Activated CD4-positive, alpha-beta T cell treated with anti-CD3 and anti-CD28 coated beads for 24 hours (primary cell): Measurements from ENCODE around the gene CHERP.
A peak's percentile ranks its signal among the peaks of the same experiment; 100 is the strongest.

Source experiments
- DNase-seq, 2 donors: peaks; one replicate each; pipeline ENCODE4 v3.0.0-alpha.2; 2020; ENCODE audit warnings: low read depth in 2 of 2

Gene CHERP, protein sequence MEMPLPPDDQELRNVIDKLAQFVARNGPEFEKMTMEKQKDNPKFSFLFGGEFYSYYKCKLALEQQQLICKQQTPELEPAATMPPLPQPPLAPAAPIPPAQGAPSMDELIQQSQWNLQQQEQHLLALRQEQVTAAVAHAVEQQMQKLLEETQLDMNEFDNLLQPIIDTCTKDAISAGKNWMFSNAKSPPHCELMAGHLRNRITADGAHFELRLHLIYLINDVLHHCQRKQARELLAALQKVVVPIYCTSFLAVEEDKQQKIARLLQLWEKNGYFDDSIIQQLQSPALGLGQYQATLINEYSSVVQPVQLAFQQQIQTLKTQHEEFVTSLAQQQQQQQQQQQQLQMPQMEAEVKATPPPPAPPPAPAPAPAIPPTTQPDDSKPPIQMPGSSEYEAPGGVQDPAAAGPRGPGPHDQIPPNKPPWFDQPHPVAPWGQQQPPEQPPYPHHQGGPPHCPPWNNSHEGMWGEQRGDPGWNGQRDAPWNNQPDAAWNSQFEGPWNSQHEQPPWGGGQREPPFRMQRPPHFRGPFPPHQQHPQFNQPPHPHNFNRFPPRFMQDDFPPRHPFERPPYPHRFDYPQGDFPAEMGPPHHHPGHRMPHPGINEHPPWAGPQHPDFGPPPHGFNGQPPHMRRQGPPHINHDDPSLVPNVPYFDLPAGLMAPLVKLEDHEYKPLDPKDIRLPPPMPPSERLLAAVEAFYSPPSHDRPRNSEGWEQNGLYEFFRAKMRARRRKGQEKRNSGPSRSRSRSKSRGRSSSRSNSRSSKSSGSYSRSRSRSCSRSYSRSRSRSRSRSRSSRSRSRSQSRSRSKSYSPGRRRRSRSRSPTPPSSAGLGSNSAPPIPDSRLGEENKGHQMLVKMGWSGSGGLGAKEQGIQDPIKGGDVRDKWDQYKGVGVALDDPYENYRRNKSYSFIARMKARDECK

DNA sequence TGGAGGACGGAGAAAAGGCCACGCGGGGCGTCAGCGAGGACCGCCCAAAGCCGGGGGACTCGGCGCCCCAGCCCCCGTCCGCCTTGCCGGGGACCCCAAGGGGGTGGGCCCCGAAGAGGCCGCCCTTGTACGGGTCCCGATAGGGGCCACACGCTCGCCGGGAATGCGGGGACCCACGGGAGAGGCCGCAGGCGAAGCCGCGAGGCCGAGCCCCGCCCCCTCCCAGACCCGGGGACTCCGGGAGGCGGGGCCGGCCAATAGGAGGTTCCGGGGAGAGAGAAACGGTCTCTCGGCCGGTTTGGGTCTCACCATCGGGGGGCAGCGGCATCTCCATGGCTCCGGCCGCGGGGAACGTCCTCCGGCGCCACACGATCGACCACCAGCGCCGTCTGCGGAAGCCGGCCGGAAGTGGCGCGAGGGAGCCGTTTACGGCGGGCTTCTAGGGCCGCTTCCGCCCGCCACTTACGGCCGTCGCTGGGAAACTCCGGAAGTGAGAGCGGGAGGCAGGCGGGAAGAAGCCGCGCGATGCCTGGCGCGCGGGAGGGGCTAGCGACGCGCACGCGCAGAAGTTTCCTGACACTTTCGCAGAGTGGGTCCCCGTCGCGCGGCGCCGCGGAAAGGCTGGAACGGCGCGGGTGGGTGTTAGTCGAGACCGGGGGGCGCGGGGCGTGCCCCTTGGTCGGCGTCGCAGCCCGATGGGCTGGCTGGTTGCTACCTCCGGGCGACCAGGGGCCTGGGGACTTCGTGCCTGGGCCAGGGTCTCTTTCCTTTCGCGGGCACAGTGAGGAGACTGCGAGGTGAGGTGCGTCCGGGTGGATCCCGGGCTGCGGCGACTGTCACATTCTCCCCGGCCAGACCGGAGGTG is at the start of gene CHERP:
Gene CHERP (minus strand): TSS at position 393 of the 865 bp plus-strand sequence. CDS start 59 bp downstream, at position 334.
- DNase-seq, result peak; percentile 87 to 88

DNA sequence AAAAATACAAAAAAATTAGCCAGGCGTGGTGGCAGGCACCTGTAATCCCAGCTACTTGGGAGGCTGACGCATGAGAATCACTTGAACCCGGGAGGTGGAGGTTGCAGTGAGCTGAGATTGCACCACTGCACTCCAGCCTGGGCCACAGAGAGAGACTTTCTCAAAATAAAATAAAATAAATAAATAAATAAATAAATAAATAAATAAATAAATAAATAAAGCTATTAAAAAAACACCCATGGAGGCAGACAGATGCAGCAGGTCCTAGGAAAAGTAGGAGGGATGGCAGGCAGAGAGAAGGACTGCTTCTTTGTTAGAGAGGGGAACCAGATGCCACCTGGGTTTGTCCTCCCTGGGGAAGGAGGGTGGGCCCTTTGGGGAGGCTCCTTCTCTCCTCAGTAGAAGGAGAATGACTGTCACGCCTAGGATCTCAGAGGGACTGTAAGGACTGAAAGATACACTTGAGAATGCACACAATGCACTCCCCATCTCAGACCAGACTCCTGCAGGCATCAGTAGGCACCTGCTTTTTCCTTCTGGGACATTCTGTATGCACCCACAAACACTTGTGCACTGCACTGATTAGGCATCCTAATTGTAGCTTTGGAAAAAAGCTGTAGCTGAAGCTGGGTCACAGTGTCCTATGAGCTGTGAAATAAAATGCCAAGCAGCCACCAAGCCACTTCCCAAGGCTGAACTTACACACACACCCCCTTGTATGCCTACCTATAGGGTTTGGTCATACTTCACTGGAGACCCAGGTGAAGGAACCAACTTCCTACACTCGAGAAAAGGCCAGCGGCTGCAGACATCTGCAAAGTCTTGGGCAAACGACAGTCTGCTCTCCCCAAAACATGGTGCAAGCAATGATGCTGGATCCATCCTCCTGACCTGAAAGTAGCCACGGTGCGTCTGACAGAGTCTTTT is 48.9 kb upstream of the CHERP start:
- no peak for DNase-seq

GRCh38 chr19:16589917-16590316 is 47.7 kb upstream of the CHERP start:
- DNase-seq, result no peak

- no peak for DNase-seq
Observed at GRCh38 chr19:16588824-16589577, 46.8 kb upstream of the CHERP start.

DNA sequence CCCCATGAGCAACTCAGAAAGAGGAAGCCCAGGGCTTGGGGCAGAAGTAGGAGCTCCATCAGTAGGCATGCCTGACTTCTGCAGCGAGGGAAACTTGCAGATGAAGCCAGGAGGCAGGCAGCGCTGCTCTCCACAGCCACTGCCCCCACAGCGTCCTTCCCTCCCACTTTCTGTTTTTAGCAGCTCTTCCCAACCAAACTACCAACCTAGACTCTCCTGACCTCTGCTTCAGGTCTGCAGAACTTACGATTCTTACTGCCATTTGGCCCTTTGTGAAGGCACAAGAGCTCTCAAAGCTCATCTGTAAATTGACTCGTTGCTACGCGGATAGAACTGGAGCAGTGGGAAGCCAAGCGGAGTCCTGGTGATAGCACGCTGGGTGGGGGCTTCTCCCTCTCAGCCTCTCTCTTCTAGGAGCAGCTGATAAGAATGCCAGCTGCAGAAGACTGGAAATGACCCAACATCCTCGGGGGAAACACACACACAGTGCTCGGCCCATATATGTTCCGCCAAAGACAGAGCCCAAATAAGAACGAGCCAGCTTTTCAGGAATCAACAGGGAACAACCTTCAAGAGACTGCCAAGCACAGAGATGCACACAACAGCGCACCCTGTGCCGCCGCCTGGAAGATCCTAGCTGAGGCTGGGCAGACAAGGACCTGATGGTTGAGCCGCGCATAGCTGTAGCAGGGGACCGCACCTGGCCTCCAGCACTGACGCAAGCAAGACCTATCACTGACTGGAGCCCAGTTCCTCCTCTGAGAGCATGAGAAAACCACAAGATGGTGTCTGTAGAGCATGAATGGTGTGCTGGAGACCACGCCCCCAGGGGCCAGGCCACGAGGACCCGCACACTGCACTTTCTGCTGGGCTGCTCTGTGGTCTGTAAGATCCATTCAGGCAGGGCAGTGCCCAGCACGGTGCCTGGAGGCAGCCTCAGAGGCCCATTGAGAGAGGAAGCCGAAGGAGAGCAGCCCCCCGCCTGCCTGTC is 45.9 kb upstream of the CHERP start:
- DNase-seq, result no peak

GRCh38 chr19:16586991-16587832 is 45.0 kb upstream of the CHERP start:
- no peak for DNase-seq

DNA sequence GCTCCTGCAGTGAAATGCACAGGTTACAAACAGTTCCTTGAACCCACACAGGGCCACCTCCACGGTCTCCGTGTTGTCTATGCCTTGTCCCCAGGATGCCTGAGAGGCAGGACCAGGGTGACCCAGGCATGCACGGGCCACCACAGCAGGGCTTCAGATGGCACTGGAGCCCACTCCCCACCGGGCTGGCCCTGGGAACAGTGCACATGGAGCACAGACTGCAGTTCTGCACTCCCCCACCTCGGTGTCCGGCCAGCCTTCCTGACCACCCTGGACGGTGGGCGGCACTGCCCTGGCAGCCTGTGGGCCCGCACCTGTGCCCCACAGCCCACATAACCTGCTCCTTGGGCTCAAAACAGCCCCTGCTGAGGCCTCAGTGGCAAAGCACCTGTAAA is 44.2 kb upstream of the CHERP start:
- DNase-seq, result no peak

DNA sequence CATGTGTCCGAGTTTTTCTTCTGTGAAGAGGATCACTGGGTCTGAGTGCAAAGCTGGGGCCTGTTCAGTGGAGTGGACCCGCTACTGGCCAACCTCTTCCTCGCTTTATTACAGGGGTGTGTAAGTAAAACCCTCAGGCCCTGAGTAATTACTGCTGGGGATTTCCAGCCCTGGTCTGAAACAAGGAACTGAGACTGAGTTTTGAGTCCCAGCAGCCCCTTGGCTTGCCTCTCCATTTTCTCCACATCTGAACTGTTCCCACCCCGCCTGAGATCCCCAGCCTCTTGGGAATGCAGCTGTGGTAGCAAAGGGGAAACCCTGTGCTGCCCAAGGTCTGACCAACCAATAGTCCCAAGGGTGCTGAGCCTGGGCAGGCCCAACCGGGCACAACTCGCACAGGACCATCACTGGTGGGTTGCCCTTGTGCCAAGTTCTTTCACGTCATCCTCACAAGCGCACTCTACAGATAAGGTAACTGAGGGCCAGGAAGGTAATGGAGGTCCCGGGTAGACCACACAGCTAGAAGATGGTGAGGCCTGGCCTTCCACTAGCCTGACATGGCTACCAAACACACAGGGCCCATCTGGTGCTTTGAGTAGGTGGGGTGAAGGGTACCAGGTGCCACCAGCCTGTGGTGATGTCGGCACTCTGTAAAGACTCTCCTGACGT is 43.7 kb upstream of the CHERP start:
- no peak for DNase-seq

- no peak for DNase-seq
Observed at GRCh38 chr19:16585094-16585801, 43.0 kb upstream of the CHERP start.

- peak; percentile 76 to 80 for DNase-seq
Observed at GRCh38 chr19:16584248-16585093, 42.2 kb upstream of the CHERP start.

DNA sequence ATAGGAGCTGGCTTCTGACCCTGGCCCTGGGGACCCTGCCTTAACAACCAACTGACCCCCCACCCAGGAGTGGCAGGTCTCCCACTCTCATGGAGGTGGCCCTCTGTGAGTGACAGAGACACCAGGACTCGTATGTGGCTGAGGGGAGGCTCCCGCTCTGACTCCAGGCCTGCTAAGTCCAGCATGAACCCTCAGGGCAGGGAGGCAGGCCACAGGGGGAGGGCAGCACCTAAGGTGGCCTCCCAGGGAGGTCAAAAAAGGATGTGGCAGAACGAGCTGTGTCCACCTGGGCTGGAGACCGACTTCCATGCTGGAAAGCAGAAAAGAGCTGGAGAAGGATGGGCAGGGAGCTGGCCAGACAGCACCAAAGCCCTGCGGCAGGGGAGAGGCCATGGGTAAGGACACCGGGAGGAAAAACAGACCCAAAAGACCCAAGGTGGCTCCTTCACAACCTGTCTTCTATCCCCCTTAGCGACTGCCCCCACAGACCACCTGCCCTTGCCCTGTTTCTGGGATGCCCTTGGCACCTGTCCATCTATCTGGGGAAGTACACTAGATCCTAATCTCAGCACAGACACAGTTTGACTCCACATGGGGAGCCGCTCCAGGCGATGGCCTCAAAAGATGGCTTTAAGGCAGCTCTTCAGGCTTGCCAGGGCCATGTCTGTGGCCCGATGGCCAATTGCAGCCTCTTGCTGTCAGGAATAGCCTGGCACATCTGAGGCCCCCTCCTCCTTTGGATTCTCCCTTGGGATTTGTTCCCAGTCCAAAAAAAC is 40.4 kb upstream of the CHERP start:
- DNase-seq, result no peak

DNA sequence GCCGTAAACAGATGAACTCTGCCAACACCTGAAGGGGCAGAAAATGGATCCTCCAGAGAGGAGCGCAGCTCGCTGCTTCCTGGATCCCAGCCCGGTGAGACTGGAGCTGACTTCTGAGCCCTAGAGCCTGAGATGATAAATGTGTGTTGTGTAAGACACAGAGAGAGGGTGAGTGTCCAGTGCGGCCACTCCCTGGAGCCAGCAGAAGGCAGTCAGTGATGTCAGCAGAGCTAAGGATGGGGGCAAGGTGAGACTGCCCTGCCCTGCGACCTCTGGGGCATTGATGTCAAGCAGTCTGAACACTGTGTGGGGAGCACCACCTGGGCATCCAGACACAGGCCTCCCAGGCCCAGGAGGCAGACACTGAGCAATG is 39.7 kb upstream of the CHERP start:
- no peak for DNase-seq

DNA sequence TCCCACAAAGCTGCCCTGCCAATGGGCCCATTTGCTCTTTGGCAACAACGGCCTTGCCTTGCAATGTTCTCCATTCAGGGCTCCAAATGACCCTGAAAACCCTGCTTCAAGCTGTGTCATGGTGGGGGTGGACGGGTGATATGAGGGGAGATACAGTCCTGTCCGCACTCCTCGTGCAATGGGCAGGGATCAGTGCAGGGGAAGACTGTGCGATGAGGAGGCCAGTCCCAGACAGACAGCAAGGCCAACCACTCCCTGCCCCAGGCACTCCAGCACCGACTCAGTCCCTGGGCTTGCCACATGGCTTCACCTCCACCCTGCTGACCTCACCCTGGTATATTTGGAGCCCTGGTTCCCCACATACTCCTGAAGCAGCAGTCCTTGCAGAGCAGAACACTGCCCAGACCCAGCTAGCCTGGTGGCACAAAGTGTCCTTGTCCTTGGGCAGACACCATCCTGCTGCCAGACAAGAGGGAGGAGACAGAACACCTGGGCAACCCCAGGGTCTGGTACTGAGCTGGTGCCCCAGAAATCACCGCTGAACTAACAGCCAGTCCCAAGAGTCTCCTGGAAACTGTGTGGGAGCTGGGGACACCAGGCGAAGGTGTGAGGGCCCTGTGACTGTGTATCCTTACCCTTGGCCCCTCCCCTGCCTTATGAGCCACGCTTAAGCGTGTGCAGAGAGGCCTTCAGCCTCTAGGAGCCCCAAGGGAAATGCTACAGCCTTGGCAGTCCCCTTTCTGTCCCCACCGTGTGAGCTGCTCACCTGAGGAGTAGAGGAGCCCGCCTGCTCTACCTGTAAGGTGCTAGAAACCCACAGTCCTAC is 39.1 kb upstream of the CHERP start:
- DNase-seq, result no peak

DNA sequence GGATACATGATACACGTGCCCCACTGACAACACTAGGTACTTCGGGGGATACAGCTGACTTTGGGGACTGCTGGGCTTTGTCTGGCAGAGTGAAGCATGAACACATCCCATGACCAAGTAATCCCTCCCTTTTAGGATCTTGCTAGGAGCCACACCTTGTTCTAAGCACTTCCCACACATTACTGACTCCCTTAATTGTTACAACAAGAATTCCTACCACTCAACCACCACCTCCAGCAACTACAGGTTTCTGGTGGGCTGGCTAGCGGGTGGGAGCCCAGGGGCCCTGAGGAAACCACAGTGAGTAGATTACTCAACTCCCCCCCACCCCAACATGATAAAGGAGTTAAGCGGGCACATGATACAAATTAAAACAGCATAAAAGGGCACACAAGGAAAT is 37.1 kb upstream of the CHERP start:
- no peak for DNase-seq
